ENCODE data around the gene SESN3. TPM values are rescaled to one million over a fixed set of nuclear protein-coding genes. Genes with fewer than 3 reads are reported as not detected.

Gene SESN3
- total RNA-seq, 1 experiment from 2014 or later = 34.9 TPM

DNA sequence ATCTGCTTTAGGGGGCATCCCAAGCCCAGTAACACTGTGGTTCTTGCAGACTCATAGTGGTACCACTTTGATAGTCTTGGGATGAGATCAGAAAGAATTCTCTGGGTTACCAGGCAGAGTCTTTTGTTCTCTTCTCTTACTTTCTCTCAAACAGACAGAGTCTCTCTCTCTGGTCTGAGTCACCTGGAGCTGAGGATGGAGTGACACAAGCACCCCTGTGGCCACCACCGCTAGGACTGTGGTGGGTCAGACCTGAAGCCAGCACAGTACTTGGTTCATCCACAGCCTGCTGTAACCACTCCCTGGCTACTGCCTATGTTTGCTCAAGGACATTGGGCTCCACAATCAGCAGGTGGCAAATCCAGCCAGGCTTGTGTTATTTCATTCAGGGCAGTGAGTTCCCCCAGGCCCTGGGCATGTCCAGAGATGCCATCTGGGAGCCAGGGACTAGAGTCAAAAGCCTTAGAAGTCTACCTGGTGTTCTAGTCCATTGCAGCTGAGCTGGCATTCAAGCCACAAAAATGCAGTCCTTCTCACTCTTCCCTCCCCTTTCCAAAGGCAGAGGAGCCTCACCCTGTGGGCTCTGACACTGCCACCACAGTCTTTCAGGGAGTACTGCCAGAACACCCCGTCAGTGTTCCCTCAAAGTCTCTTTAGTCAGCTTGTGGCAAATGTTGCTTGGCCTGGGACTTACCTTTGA is 111.5 kb downstream of the SESN3 start:
- no peaks in the 10 kb centered on the region for H3K36me3 Mint-ChIP-seq
- H3K4me1 Mint-ChIP-seq = no peaks in the 10 kb centered on the region
- no peaks in the 10 kb centered on the region for H3K27me3 Mint-ChIP-seq (ENCODE audit: low read depth)
- H3K27ac Mint-ChIP-seq = no peak overlapping the region
- no peak for DNase-seq (ENCODE audit: low spot score)
- POLR2A ChIA-PET = no interaction called here
- TF ChIP-seq ZNF281 (CRISPR knock-in tag; IDR thresholded peaks at IDR 0.05) (no peak), ATF1 (CRISPR knock-in tag; IDR thresholded peaks at IDR 0.05) (no peak), RELA (CRISPR knock-in tag; IDR thresholded peaks at IDR 0.05; ENCODE audit: borderline replicate concordance) (no peak), ZNF232 (CRISPR knock-in tag; IDR thresholded peaks at IDR 0.05) (no peak), NFE2L1 (CRISPR knock-in tag; IDR thresholded peaks at IDR 0.05) (no peak), CREB1 (CRISPR knock-in tag; IDR thresholded peaks at IDR 0.05) (no peak), CBFB (CRISPR knock-in tag; IDR thresholded peaks at IDR 0.05; ENCODE audit: low read depth) (no peak), TEAD4 (CRISPR knock-in tag; IDR thresholded peaks at IDR 0.05) (no peak), RORB (CRISPR knock-in tag; IDR thresholded peaks at IDR 0.05) (no peak), IRF2 (CRISPR knock-in tag; IDR thresholded peaks at IDR 0.05; ENCODE audit: borderline replicate concordance, low read depth) (no peak), ZNF396 (CRISPR knock-in tag; IDR thresholded peaks at IDR 0.05; ENCODE audit: borderline replicate concordance) (no peak)
- TF ChIP-seq, protein P1, sequence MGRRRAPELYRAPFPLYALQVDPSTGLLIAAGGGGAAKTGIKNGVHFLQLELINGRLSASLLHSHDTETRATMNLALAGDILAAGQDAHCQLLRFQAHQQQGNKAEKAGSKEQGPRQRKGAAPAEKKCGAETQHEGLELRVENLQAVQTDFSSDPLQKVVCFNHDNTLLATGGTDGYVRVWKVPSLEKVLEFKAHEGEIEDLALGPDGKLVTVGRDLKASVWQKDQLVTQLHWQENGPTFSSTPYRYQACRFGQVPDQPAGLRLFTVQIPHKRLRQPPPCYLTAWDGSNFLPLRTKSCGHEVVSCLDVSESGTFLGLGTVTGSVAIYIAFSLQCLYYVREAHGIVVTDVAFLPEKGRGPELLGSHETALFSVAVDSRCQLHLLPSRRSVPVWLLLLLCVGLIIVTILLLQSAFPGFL (CRISPR knock-in tag; IDR thresholded peaks at IDR 0.05; ENCODE audit: borderline replicate concordance) = no peak
- TF ChIP-seq, protein P2, sequence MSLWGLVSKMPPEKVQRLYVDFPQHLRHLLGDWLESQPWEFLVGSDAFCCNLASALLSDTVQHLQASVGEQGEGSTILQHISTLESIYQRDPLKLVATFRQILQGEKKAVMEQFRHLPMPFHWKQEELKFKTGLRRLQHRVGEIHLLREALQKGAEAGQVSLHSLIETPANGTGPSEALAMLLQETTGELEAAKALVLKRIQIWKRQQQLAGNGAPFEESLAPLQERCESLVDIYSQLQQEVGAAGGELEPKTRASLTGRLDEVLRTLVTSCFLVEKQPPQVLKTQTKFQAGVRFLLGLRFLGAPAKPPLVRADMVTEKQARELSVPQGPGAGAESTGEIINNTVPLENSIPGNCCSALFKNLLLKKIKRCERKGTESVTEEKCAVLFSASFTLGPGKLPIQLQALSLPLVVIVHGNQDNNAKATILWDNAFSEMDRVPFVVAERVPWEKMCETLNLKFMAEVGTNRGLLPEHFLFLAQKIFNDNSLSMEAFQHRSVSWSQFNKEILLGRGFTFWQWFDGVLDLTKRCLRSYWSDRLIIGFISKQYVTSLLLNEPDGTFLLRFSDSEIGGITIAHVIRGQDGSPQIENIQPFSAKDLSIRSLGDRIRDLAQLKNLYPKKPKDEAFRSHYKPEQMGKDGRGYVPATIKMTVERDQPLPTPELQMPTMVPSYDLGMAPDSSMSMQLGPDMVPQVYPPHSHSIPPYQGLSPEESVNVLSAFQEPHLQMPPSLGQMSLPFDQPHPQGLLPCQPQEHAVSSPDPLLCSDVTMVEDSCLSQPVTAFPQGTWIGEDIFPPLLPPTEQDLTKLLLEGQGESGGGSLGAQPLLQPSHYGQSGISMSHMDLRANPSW (CRISPR knock-in tag; conservative IDR thresholded peaks at IDR 0.05; ENCODE audit: low read depth) = no peak
- TF ChIP-seq, protein P3, sequence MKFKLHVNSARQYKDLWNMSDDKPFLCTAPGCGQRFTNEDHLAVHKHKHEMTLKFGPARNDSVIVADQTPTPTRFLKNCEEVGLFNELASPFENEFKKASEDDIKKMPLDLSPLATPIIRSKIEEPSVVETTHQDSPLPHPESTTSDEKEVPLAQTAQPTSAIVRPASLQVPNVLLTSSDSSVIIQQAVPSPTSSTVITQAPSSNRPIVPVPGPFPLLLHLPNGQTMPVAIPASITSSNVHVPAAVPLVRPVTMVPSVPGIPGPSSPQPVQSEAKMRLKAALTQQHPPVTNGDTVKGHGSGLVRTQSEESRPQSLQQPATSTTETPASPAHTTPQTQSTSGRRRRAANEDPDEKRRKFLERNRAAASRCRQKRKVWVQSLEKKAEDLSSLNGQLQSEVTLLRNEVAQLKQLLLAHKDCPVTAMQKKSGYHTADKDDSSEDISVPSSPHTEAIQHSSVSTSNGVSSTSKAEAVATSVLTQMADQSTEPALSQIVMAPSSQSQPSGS (CRISPR knock-in tag; IDR thresholded peaks at IDR 0.05; ENCODE audit: borderline replicate concordance, low read depth) = no peak
- TF ChIP-seq, protein P4, sequence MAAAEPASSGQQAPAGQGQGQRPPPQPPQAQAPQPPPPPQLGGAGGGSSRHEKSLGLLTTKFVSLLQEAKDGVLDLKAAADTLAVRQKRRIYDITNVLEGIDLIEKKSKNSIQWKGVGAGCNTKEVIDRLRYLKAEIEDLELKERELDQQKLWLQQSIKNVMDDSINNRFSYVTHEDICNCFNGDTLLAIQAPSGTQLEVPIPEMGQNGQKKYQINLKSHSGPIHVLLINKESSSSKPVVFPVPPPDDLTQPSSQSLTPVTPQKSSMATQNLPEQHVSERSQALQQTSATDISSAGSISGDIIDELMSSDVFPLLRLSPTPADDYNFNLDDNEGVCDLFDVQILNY (CRISPR knock-in tag; IDR thresholded peaks at IDR 0.05) = no peak
- TF ChIP-seq, protein P5, sequence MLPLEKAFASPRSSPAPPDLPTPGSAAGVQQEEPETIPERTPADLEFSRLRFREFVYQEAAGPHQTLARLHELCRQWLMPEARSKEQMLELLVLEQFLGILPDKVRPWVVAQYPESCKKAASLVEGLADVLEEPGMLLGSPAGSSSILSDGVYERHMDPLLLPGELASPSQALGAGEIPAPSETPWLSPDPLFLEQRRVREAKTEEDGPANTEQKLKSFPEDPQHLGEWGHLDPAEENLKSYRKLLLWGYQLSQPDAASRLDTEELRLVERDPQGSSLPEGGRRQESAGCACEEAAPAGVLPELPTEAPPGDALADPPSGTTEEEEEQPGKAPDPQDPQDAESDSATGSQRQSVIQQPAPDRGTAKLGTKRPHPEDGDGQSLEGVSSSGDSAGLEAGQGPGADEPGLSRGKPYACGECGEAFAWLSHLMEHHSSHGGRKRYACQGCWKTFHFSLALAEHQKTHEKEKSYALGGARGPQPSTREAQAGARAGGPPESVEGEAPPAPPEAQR (CRISPR knock-in tag; IDR thresholded peaks at IDR 0.05) = no peak
- CTCF ChIA-PET = interaction anchor here (0.6 kb wide), 1 partner anchor 1065 kb away, joined by 4 read pairs; no protein-coding TSS in a partner anchor
- no peak for ATAC-seq
- H3K9me3 Mint-ChIP-seq = peaks cover 4% of the 10 kb centered on the region; the same call in 1 of the 2 replicates
- no peak overlapping the region for H3K4me3 Mint-ChIP-seq

Data from WTC11 (cell line).